ENCODE results near the gene ZCWPW2. TPM values are rescaled to one million over a fixed set of nuclear protein-coding genes. Genes with fewer than 3 reads are reported as not detected.

Gene ZCWPW2
- polyA plus RNA-seq, 1 experiment: 0.20 TPM

- CTCF ChIA-PET: no interaction called here
- no peak for TF ChIP-seq CTCF (IDR thresholded peaks at IDR 0.05; ENCODE audit: insufficient read depth, low read depth, low read length)
- Histone ChIP-seq H3K4me3 (ENCODE audit: low read depth, low read length) (peak overlapping the region; percentile 58), H3K36me3 (ENCODE audit: control insufficient read depth, insufficient read depth, low read length) (no peaks in the 10 kb centered on the region), H3K27me3 (ENCODE audit: control insufficient read depth, insufficient read depth, low read length) (no peaks in the 10 kb centered on the region)
- POLR2A ChIA-PET: no interaction called here
- no peak for DNase-seq (ENCODE audit: low read depth)
Observed at GRCh38 chr3:28349469-28350000, 1.0 kb downstream of the ZCWPW2 start.

GRCh38 chr3:28376424-28376823, 27.9 kb downstream of the ZCWPW2 start:
- Histone ChIP-seq H3K4me3 (ENCODE audit: low read depth, low read length) (no peak overlapping the region), H3K36me3 (ENCODE audit: control insufficient read depth, insufficient read depth, low read length) (no peaks in the 10 kb centered on the region), H3K27me3 (ENCODE audit: control insufficient read depth, insufficient read depth, low read length) (no peaks in the 10 kb centered on the region)
- DNase-seq (ENCODE audit: low read depth): no peak
- ChIA-PET CTCF (no interaction called here), POLR2A (no interaction called here)
- no peak for TF ChIP-seq CTCF (IDR thresholded peaks at IDR 0.05; ENCODE audit: insufficient read depth, low read depth, low read length)

GRCh38 chr3:28386049-28386448, 37.5 kb downstream of the ZCWPW2 start:
- no peak for DNase-seq (ENCODE audit: low read depth)
- Histone ChIP-seq H3K36me3 (ENCODE audit: control insufficient read depth, insufficient read depth, low read length) (no peaks in the 10 kb centered on the region), H3K4me3 (ENCODE audit: low read depth, low read length) (no peak overlapping the region), H3K27me3 (ENCODE audit: control insufficient read depth, insufficient read depth, low read length) (no peaks in the 10 kb centered on the region)
- TF ChIP-seq CTCF (IDR thresholded peaks at IDR 0.05; ENCODE audit: insufficient read depth, low read depth, low read length): no peak
- ChIA-PET CTCF (no interaction called here), POLR2A (no interaction called here)

- ChIA-PET POLR2A (no interaction called here), CTCF (no interaction called here)
- Histone ChIP-seq H3K36me3 (ENCODE audit: control insufficient read depth, insufficient read depth, low read length) (no peaks in the 10 kb centered on the region), H3K4me3 (ENCODE audit: low read depth, low read length) (no peak overlapping the region), H3K27me3 (ENCODE audit: control insufficient read depth, insufficient read depth, low read length) (no peaks in the 10 kb centered on the region)
- no peak for TF ChIP-seq CTCF (IDR thresholded peaks at IDR 0.05; ENCODE audit: insufficient read depth, low read depth, low read length)
- no peak for DNase-seq (ENCODE audit: low read depth)
Observed at GRCh38 chr3:28388978-28389377, 40.5 kb downstream of the ZCWPW2 start.

- DNase-seq (ENCODE audit: low read depth): no peak
- no peak for TF ChIP-seq CTCF (IDR thresholded peaks at IDR 0.05; ENCODE audit: insufficient read depth, low read depth, low read length)
- no peak overlapping the region for H3K4me3 ChIP-seq (ENCODE audit: low read depth, low read length)
- POLR2A ChIA-PET: no interaction called here
- CTCF ChIA-PET: no interaction called here
- no peaks in the 10 kb centered on the region for H3K27me3 ChIP-seq (ENCODE audit: control insufficient read depth, insufficient read depth, low read length)
- no peaks in the 10 kb centered on the region for H3K36me3 ChIP-seq (ENCODE audit: control insufficient read depth, insufficient read depth, low read length)
Observed at GRCh38 chr3:28399206-28399605, 50.7 kb downstream of the ZCWPW2 start.

All from BJ (cell line).